HFF-Myc (cell line): ENCODE data around the gene ADAM10.

Source experiments
- DNase-seq: peaks from one replicate; pipeline ENCODE4 v3.0.0-alpha.2; 2011; ENCODE audit warnings: low read depth; ENCODE audit errors: extremely low read depth
- H3K4me3 ChIP-seq: replicated peaks from 2 replicates; pipeline ENCODE4 v1.5.1; 2011; ENCODE audit warnings: low read depth, mild to moderate bottlenecking, control low read depth, low read length
- CTCF ChIP-seq: IDR thresholded peaks from 2 replicates; pipeline ENCODE4 v1.5.1; 2012; ENCODE audit warnings: mild to moderate bottlenecking, low read depth, low read length, control low read depth; ENCODE audit errors: missing control alignments

Gene ADAM10

GRCh38 chr15:58705105-58705504 is 44.4 kb downstream of the ADAM10 start:
- no peak for DNase-seq
- no peak for TF ChIP-seq CTCF
- H3K4me3 ChIP-seq, result no peak overlapping the region

GRCh38 chr15:58704155-58704865 is 45.2 kb downstream of the ADAM10 start:
- DNase-seq, result no peak

GRCh38 chr15:58703610-58704009 is 45.9 kb downstream of the ADAM10 start:
- H3K4me3 ChIP-seq, result no peak overlapping the region
- no peak for DNase-seq
- no peak for TF ChIP-seq CTCF

More at GRCh38 chr15:58704155-58704865, 45.2 kb downstream of the ADAM10 start:
- H3K4me3 ChIP-seq, result no peak overlapping the region
- TF ChIP-seq CTCF, result no peak

- H3K4me3 ChIP-seq, result no peak overlapping the region
- no peak for TF ChIP-seq CTCF
- no peak for DNase-seq
These were observed 47.3 kb downstream of the ADAM10 start for GRCh38 chr15:58702233-58702632.

- no peak for TF ChIP-seq CTCF
- DNase-seq, result no peak
- H3K4me3 ChIP-seq, result no peak overlapping the region
These were observed 48.1 kb downstream of the ADAM10 start for GRCh38 chr15:58701376-58701775.

GRCh38 chr15:58699769-58700168 is 49.7 kb downstream of the ADAM10 start:
- TF ChIP-seq CTCF, result no peak
- H3K4me3 ChIP-seq, result no peak overlapping the region
- DNase-seq, result no peak
